ENCODE results near the gene PRKRA. TPM values are rescaled to one million over a fixed set of nuclear protein-coding genes. Genes with fewer than 3 reads are reported as not detected.
A peak's percentile ranks its signal among the peaks of the same experiment; 100 is the strongest.

PRKRA gene
- total RNA-seq, 2 donors from 2014 or later = 21.5 to 35.9 TPM

DNA sequence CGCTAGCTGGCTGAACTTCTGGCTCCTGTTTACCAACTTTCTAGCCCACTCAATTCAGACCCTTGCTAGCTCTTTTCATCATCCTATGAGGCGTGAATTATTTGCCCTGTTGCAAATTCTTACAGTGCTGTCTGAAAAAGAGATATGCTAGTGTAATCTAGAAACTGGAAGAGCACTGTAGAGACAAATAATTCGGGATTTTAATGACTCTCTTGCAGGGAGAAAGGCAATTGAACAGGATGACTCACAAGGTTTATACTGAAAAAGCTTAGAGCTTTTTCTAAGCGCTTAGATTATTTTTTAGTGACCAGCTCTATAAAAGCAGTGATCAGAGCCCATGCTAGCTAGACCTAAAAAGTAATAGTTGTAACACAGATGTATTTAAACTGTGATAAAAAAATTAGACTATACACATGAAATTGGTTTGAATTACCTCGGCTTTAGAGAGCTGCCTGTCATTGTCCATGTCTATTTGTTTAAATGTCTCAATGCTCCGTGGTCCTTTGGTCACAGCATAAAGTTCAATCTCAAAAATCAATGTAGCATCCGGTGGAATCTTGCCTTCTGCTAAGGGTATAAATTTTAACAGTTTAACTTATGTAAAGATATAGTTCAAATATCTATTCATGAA is 18.4 kb upstream of the PRKRA start:
- Histone ChIP-seq H3K27me3 (no peaks in the 10 kb centered on the region), H3K4me1 (no peaks in the 10 kb centered on the region), H3K27ac (no peak overlapping the region), H3K9me3 (no peaks in the 10 kb centered on the region), H3K4me3 (no peak overlapping the region), H3K36me3 (replicated peaks in 1 of 2; ENCODE audit: insufficient read depth in 1 of 2, low read depth in 2 of 2) (peaks cover 0 to 1% of the 10 kb centered on the region in 2 donors)
- DNase-seq (no peak), ATAC-seq (no peak)
- WGBS, 2 donors = 79 to 82% methylated on average over 7 of the region's 7 CpGs
- TF ChIP-seq, protein P1, sequence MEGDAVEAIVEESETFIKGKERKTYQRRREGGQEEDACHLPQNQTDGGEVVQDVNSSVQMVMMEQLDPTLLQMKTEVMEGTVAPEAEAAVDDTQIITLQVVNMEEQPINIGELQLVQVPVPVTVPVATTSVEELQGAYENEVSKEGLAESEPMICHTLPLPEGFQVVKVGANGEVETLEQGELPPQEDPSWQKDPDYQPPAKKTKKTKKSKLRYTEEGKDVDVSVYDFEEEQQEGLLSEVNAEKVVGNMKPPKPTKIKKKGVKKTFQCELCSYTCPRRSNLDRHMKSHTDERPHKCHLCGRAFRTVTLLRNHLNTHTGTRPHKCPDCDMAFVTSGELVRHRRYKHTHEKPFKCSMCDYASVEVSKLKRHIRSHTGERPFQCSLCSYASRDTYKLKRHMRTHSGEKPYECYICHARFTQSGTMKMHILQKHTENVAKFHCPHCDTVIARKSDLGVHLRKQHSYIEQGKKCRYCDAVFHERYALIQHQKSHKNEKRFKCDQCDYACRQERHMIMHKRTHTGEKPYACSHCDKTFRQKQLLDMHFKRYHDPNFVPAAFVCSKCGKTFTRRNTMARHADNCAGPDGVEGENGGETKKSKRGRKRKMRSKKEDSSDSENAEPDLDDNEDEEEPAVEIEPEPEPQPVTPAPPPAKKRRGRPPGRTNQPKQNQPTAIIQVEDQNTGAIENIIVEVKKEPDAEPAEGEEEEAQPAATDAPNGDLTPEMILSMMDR (IDR thresholded peaks at IDR 0.05) = no peak
- TF ChIP-seq POLR2A (IDR thresholded peaks at IDR 0.05) = no peak
- intact Hi-C loops (cut with DNase I) = no loop called here

DNA sequence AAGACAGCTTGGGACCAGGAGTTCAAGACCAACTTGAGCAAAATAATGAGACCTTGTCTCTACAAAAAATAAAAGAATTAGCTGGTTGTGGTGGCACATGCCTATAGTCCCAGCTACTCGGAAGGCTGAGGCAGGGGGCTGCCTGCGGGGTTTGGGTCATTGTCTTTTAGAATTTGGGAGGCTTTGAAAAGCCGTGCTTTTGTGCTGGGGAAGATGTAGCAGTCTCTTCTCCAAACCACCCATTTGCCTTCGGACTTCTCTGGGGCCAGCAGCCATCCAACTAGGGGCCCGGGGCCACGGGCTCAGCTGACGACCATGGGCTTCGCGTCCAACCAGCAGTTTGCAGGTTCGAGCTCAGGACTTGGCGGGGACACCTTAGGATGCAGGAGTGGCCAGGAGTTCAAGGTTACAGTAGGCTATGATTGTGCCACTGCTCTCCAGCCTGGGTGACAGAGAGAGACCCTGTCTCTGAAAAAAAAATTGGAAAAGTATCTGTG is 6.5 kb upstream of the PRKRA start:
- H3K27ac ChIP-seq = no peak overlapping the region
- ATAC-seq = no peak
- no peak for TF ChIP-seq POLR2A (IDR thresholded peaks at IDR 0.05)
- TF ChIP-seq, protein P1 (IDR thresholded peaks at IDR 0.05) = no peak
- no peak for DNase-seq
- no peak overlapping the region for H3K4me3 ChIP-seq
- 85 to 89% methylated on average over 11 of the region's 11 CpGs for WGBS, 2 donors
- no peaks in the 10 kb centered on the region for H3K36me3 ChIP-seq (replicated peaks in 1 of 2; ENCODE audit: insufficient read depth in 1 of 2, low read depth in 2 of 2)
- H3K4me1 ChIP-seq = no peaks in the 10 kb centered on the region
- no peaks in the 10 kb centered on the region for H3K9me3 ChIP-seq
- intact Hi-C loops (cut with DNase I) = no loop called here
- H3K27me3 ChIP-seq = no peaks in the 10 kb centered on the region

DNA sequence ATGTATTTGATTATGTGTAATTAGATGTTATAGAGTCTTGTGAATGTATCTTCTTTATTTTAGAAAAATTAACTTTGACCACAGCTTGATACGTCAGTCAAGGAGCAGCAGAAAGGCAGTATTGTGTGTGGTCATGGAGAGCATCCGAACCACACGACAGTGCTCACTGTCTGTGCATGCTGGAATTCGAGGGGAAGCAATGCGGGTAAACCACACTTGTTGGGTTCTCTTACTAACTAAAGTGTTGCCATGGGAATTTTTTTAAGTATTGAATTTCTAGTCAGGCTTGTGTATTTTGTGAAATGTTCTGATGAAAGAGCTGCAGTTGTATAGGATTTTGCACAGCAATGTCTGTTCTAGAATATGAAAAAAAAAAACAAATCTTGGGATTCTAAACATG is 5.0 kb upstream of the PRKRA start:
- DNase-seq (no peak), ATAC-seq (no peak)
- Histone ChIP-seq H3K36me3 (replicated peaks in 1 of 2; ENCODE audit: insufficient read depth in 1 of 2, low read depth in 2 of 2) (no peaks in the 10 kb centered on the region), H3K4me1 (peaks cover 9% of the 10 kb centered on the region), H3K4me3 (no peak overlapping the region), H3K27ac (no peak overlapping the region), H3K27me3 (no peaks in the 10 kb centered on the region), H3K9me3 (no peaks in the 10 kb centered on the region)
- TF ChIP-seq, protein P1 (IDR thresholded peaks at IDR 0.05) = no peak
- no peak for TF ChIP-seq POLR2A (IDR thresholded peaks at IDR 0.05)
- intact Hi-C loops (cut with DNase I) = no loop called here
- WGBS, 2 donors = 78 to 86% methylated on average over 5 of the region's 5 CpGs

DNA sequence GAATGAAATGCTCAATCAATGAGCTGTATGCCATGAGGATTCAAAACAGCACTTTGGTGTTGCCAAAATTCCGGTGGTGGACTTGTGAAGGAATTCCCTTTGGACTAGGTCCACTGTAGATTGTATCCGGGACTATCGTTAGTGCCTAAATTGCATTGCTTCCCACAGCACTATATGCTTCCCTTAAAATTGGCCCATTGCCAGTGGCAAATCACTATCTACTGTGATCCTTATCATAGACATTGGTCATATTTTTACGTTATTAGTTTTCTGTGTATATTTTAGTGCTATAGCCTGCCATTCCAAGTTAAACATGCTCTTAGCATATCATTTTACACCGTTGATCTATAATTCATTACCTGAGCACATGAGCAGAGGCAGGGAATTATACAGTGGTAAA is 1.9 kb upstream of the PRKRA start:
- 53 to 54% methylated on average over 5 of the region's 5 CpGs for WGBS, 2 donors
- DNase-seq (no peak), ATAC-seq (no peak)

DNA sequence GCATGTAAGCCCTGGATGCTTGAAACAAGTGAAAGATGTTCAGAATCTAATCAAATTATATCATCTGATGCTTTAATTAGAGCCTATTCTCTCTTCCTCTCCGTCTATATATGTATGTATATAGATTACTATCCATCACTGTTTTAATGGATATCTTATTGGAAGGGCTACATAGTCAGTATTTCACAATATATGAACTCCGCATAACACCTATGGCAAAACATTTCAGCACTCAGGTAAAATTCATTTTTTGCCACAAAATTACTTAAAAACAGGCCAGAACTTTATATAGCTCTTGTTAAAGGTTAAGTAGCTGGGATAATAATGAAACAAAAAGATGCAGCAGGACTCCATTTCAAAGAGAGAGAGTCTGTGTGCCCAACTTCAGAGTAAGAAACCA is 1.4 kb upstream of the PRKRA start:
- no peak for TF ChIP-seq POLR2A (IDR thresholded peaks at IDR 0.05)
- TF ChIP-seq, protein P1 (IDR thresholded peaks at IDR 0.05) = no peak
- 96 to 97% methylated on average over 2 of the region's 2 CpGs for WGBS, 2 donors
- no peak for ATAC-seq

More for the DNA sequence above, 1.9 kb upstream of the PRKRA start:
- Histone ChIP-seq H3K4me3 (no peak overlapping the region), H3K9me3 (no peaks in the 10 kb centered on the region), H3K36me3 (replicated peaks in 1 of 2; ENCODE audit: insufficient read depth in 1 of 2, low read depth in 2 of 2) (no peaks in the 10 kb centered on the region), H3K27ac (no peak overlapping the region), H3K27me3 (no peaks in the 10 kb centered on the region), H3K4me1 (peaks cover 25% of the 10 kb centered on the region)
- no peak for TF ChIP-seq POLR2A (IDR thresholded peaks at IDR 0.05)
- intact Hi-C loops (cut with DNase I) = no loop called here

More for the DNA sequence above, 1.4 kb upstream of the PRKRA start:
- no peaks in the 10 kb centered on the region for H3K27me3 ChIP-seq
- peak overlapping the region in 1 of 4 donors; percentile 100 for H3K27ac ChIP-seq
- H3K9me3 ChIP-seq = no peaks in the 10 kb centered on the region
- H3K4me3 ChIP-seq = no peak overlapping the region
- DNase-seq = no peak
- no peaks in the 10 kb centered on the region for H3K36me3 ChIP-seq (replicated peaks in 1 of 2; ENCODE audit: insufficient read depth in 1 of 2, low read depth in 2 of 2)
- intact Hi-C loops (cut with DNase I) = no loop called here
- peaks cover 25% of the 10 kb centered on the region for H3K4me1 ChIP-seq

Measured in body of pancreas (tissue), 4 donors.